CD4-positive, alpha-beta T cell treated with Interleukin-12 subunit alpha and Interleukin-12 subunit beta, for 1 hour (primary cell): ENCODE data around the gene NTMT2.

Source experiments
- DNase-seq: peaks from one replicate; pipeline ENCODE4 v3.0.0-alpha.2; 2020

Gene NTMT2

DNA sequence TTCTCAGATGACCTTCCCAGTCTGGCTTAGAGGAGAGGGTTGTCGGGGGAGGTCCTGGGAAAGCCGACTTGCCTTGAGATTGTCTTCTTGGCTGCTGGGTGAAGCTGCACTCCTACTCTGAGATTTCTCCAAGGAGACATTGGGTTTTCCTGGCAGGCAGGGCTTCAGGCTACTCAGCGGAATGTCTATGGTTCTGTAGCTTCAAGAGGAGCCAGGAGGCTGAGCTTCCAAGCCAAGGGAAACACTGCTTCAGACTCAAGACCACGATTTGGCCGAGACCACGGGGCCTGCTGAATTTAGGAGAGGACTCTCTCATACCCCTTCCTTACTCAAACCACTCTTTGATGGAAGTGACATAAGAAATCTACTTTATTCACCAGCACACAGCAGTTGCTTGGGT, 67.8 kb downstream of the NTMT2 start:
- no peak for DNase-seq

DNA sequence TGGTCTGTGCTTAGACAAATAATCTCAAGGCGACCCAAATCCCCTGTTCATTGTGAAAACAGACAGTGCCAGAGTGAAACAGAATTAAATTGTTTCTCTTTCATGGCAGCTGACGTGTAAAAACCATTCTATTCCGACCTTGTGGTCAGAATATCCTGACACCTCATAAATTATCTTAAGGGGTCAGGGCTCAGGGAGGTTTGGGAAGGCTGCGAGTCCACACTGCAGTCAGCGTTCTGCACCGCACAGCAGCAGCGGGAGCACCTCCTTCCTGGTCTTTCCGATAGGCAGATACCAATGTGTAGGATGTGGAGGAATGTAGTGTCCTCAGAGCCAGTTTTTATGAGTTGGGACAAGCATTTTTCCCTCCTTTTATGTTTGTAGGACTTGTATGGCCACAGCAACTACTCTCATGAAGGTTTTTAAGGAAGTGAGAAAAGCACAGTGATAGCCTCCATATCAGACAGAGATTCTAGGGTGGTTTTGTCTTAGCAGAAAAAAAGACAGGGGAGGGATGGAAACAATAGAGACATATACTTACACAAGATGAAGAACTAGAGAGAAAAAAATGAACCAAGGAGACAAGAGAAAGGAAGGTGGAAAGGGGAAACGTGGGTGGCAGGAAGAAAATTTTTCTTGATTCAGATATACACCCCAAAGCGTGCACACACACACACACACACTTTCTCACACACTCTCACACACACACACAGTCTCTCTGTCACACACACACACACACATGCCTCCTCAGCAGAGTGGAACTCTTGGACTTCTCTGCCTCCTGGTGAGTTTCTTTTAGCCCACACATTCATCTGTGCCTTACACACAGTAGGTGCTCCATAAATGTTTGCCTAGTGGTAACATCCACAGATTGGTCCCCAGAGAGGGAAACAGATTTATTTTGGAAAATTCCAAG, 68.6 kb downstream of the NTMT2 start:
- DNase-seq = no peak

DNA sequence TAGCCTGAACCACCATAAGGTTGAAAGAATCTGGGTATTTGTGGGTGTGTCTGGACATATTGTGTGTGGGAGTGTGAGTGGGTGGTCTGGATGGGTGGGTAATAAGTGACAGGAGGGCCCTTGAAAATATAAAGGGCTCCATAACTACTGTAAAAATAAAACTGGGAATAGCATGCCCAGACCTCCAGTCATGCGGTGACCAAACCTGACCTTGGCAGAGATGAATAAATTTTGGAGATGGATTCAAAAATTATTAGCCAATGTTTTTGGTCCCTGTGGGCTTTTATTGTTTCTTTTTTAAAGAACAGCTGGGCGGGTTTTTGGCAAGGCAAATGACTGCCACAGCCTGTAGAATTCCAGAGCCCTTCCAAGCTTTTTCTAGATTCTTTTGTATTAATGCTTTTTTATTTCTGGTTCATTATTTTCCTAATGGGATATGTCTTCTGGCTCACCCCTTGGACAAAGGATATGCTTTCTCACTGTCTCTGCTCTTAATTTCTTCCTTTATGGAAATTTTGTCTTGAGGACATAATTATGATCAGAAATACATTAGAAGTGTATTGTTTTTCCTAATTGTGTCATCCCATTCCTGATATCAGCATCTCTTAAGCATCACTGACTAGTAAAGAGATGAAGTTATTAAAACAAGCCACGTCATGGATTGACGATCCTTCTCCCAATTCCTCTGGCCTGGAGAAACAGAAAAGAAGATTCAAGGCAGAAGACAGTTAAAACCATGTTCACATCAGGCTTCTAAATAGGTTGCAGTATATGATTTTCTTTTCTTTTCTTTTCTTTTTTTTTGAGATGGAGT, 69.5 kb downstream of the NTMT2 start:
- DNase-seq = no peak

DNA sequence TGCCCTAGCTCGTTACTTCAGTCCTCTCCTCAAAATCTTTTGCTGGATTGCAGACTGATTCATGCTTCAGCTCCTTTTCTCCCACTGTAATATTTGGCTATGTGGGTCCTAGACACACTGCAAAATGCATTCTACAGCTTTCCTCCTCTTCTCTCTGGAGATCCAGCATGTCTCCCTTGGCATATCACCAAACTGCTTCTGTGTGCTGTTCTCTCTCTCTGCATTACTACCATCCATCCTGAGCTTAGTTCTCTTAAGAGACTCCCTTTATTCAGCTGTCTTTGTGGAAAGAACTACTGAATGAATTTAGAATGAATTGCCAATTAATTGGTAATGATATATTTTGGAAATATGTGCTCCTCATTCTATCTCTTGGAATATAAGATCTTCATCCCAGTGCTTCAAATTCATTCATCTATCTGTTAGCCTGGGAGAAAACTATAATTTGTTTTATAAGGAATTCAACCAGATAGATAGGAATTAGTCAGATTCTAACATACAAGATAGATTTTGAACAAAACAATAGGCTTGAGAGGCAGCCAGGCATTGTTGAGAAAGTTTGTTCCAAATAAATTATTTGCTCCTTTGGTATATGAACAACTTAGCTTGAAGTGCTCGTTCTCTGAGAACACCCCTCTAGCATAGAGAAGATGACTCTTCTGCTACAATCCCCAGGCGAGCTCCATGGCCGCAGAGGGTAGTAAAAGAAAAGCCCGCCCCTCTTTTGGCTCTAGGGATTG, 71.9 kb downstream of the NTMT2 start:
- DNase-seq = no peak

DNA sequence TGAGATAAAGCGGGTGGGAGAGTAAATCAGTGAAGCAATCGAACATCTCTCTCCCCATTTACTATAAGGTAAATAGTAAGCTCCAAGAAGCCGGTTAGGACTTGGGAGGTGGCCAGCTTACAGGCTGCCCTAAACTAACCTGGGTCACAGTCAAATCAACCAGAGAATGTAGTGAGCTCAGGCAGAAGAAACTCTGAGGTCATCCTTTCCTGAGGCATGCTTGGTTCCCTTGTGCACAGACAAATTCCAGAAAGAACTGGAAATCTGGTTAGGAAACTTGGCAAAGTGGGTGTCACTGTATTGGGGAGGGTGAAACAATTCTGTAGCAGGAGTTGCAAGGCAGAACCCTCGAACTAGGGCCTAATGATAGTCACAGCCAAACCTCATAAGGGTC, 72.5 kb downstream of the NTMT2 start:
- no peak for DNase-seq
